ENCODE results near the gene SCYGR5.
"Not testable (repeated sequence)": the region's sequence is repeated elsewhere in the genome, so short reads cannot be mapped to it uniquely, and the experiment has no call there.

Gene SCYGR5

GRCh38 chr2:227673620-227674019 is 7.0 kb downstream of the SCYGR5 start:
- not testable (repeated sequence) for DNase-seq (ENCODE audit: low read depth in 2 of 2)

GRCh38 chr2:227674485-227674884 is 7.9 kb downstream of the SCYGR5 start:
- no peak for DNase-seq (ENCODE audit: low read depth in 2 of 2)

- no peak for DNase-seq (ENCODE audit: low read depth in 2 of 2)
These were observed 11.3 kb downstream of the SCYGR5 start for GRCh38 chr2:227677928-227678327.

- DNase-seq (ENCODE audit: low read depth in 2 of 2), result no peak
These were observed 17.7 kb downstream of the SCYGR5 start for GRCh38 chr2:227684258-227684657.

GRCh38 chr2:227687189-227687588 is 20.6 kb downstream of the SCYGR5 start:
- no peak for DNase-seq (ENCODE audit: low read depth in 2 of 2)

- DNase-seq (ENCODE audit: low read depth in 2 of 2), result no peak
These were observed 30.5 kb downstream of the SCYGR5 start for GRCh38 chr2:227696990-227697679.

GRCh38 chr2:227701556-227701955 is 35.0 kb downstream of the SCYGR5 start:
- DNase-seq (ENCODE audit: low read depth in 2 of 2), result no peak

GRCh38 chr2:227703280-227703732 is 36.7 kb downstream of the SCYGR5 start:
- DNase-seq (ENCODE audit: low read depth in 2 of 2), result no peak

- DNase-seq (ENCODE audit: low read depth in 2 of 2), result no peak
These were observed 37.4 kb downstream of the SCYGR5 start for GRCh38 chr2:227703961-227704360.

- no peak for DNase-seq (ENCODE audit: low read depth in 2 of 2)
These were observed 40.3 kb downstream of the SCYGR5 start for GRCh38 chr2:227706859-227707258.

GRCh38 chr2:227707390-227707789 is 40.8 kb downstream of the SCYGR5 start:
- DNase-seq (ENCODE audit: low read depth in 2 of 2), result no peak

- DNase-seq (ENCODE audit: low read depth in 2 of 2), result no peak
These were observed 44.4 kb downstream of the SCYGR5 start for GRCh38 chr2:227710986-227711385.

- no peak for DNase-seq (ENCODE audit: low read depth in 2 of 2)
These were observed 46.7 kb downstream of the SCYGR5 start for GRCh38 chr2:227713291-227713690.

GRCh38 chr2:227716501-227716900 is 49.9 kb downstream of the SCYGR5 start:
- DNase-seq (ENCODE audit: low read depth in 2 of 2), result no peak
